ENCODE results near the gene HSD17B14. TPM values are rescaled to one million over a fixed set of nuclear protein-coding genes. Genes with fewer than 3 reads are reported as not detected.

HSD17B14 gene
- total and polyA plus RNA-seq, 9 of the 15 experiments (the other 6 are each of a cell fraction or from before 2014, with no cell fraction given), result 0.16 TPM; not detected in 8

DNA sequence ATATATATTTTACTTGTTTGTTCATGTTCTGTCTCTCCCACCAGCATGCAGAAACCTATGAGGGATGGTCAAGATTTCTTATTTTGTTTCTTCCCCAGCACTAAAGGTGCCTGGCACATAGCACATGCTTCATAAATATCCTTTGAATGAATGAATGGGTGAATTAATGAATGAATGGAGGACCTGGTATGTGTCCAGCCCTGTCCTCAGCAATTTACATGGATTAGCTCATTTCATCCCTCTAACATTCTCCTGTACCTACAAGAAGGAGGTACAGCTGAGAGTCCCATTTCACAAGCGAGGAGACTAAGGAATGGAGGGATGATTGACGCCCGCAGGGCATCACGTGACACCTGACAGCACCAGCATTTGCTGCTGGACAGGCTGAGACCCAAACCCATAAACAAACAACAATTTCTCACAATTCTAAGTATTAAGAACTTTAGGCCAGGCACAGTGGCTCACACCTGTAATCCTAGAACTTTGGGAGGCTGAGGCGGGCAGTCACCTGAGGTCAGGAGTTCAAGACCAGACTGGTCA lies 18.6 kb downstream of the HSD17B14 start (continued):
- TF ChIP-seq MYC (IDR thresholded peaks at IDR 0.05; ENCODE audit: low read depth, low read length) (no peak), MYC (CRISPR knock-in tag; IDR thresholded peaks at IDR 0.05; ENCODE audit: borderline replicate concordance, low read depth) (no peak), ZNF561 (CRISPR knock-in tag; conservative IDR thresholded peaks at IDR 0.05) (no peak), ZNF592 (IDR thresholded peaks at IDR 0.05) (no peak), ZNF24 (IDR thresholded peaks at IDR 0.05) (0 out of 2 replicates have a peak, but pooled peaks have one; percentile 64), ARID1B (IDR thresholded peaks at IDR 0.05) (no peak), U2AF1 (optimal IDR thresholded peaks at IDR 0.05; ENCODE audit: low read depth, low read length) (no peak), ATF4 (CRISPR knock-in tag; IDR thresholded peaks at IDR 0.05) (no peak), NR2C2 (CRISPR knock-in tag; IDR thresholded peaks at IDR 0.05) (no peak), NR2C2 (tag; IDR thresholded peaks at IDR 0.05) (no peak), CBX8 (IDR thresholded peaks at IDR 0.05; ENCODE audit: borderline replicate concordance, extremely low read depth, low read depth, low read length, poor library complexity, severe bottlenecking) (no peak), ZNF174 (CRISPR knock-in tag; IDR thresholded peaks at IDR 0.05) (no peak)
- TF ChIP-seq, protein P1, sequence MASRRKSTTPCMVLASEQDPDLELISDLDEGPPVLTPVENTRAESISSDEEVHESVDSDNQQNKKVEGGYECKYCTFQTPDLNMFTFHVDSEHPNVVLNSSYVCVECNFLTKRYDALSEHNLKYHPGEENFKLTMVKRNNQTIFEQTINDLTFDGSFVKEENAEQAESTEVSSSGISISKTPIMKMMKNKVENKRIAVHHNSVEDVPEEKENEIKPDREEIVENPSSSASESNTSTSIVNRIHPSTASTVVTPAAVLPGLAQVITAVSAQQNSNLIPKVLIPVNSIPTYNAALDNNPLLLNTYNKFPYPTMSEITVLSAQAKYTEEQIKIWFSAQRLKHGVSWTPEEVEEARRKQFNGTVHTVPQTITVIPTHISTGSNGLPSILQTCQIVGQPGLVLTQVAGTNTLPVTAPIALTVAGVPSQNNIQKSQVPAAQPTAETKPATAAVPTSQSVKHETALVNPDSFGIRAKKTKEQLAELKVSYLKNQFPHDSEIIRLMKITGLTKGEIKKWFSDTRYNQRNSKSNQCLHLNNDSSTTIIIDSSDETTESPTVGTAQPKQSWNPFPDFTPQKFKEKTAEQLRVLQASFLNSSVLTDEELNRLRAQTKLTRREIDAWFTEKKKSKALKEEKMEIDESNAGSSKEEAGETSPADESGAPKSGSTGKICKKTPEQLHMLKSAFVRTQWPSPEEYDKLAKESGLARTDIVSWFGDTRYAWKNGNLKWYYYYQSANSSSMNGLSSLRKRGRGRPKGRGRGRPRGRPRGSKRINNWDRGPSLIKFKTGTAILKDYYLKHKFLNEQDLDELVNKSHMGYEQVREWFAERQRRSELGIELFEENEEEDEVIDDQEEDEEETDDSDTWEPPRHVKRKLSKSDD (conservative IDR thresholded peaks at IDR 0.05; ENCODE audit: low read length), result no peak
- TF ChIP-seq, protein P2, sequence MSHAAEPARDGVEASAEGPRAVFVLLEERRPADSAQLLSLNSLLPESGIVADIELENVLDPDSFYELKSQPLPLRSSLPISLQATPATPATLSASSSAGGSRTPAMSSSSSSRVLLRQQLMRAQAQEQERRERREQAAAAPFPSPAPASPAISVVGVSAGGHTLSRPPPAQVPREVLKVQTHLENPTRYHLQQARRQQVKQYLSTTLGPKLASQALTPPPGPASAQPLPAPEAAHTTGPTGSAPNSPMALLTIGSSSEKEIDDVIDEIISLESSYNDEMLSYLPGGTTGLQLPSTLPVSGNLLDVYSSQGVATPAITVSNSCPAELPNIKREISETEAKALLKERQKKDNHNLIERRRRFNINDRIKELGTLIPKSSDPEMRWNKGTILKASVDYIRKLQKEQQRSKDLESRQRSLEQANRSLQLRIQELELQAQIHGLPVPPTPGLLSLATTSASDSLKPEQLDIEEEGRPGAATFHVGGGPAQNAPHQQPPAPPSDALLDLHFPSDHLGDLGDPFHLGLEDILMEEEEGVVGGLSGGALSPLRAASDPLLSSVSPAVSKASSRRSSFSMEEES (CRISPR knock-in tag; IDR thresholded peaks at IDR 0.05), result peak; percentile 55
- TF ChIP-seq, protein P3, sequence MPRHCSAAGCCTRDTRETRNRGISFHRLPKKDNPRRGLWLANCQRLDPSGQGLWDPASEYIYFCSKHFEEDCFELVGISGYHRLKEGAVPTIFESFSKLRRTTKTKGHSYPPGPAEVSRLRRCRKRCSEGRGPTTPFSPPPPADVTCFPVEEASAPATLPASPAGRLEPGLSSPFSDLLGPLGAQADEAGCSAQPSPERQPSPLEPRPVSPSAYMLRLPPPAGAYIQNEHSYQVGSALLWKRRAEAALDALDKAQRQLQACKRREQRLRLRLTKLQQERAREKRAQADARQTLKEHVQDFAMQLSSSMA (CRISPR knock-in tag; IDR thresholded peaks at IDR 0.05), result no peak
- TF ChIP-seq, protein P4, sequence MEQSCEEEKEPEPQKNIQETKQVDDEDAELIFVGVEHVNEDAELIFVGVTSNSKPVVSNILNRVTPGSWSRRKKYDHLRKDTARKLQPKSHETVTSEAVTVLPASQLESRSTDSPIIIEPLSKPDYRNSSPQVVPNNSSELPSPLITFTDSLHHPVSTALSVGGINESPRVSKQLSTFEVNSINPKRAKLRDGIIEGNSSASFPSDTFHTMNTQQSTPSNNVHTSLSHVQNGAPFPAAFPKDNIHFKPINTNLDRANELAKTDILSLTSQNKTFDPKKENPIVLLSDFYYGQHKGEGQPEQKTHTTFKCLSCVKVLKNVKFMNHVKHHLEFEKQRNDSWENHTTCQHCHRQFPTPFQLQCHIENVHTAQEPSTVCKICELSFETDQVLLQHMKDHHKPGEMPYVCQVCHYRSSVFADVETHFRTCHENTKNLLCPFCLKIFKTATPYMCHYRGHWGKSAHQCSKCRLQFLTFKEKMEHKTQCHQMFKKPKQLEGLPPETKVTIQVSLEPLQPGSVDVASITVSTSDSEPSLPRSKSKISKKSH (CRISPR knock-in tag; IDR thresholded peaks at IDR 0.05), result no peak

Data from K562 (cell line).